Cardiac fibroblast (primary cell): Measurements from ENCODE around the gene STARD3.
A peak's percentile ranks its signal among the peaks of the same experiment; 100 is the strongest.
"Not testable (repeated sequence)": the region's sequence is repeated elsewhere in the genome, so short reads cannot be mapped to it uniquely, and the experiment has no call there.

ENCODE experiments used
- DNase-seq, 2 donors: peaks; one replicate each; pipeline versions ENCODE4 v3.0.0 to v3.0.0-alpha.2; 2010; ENCODE audit warnings: low read depth in 2 of 2
- H3K4me3 ChIP-seq, 2 donors: replicated peaks in 1 of 2; 1 replicate in 1 of 2; 2 replicates in 1 of 2; pipeline ENCODE4 v1.5.1; 2011; ENCODE audit warnings: low read depth in 2 of 2, low read length in 2 of 2, mild to moderate bottlenecking in 2 of 2, moderate library complexity in 1 of 2
- CTCF ChIP-seq: IDR thresholded peaks from one replicate; pipeline ENCODE4 v1.5.1; 2011; ENCODE audit warnings: low read depth, mild to moderate bottlenecking, low read length, inconsistent platforms

The STARD3 gene

GRCh38 chr17:39696731-39697130, 59.8 kb downstream of the STARD3 start:
- H3K4me3 ChIP-seq: no peak overlapping the region
- TF ChIP-seq CTCF: no peak
- no peak for DNase-seq

- no peak overlapping the region for H3K4me3 ChIP-seq
- TF ChIP-seq CTCF: no peak
- no peak for DNase-seq
These were observed 61.0 kb downstream of the STARD3 start for GRCh38 chr17:39697961-39698360.

- H3K4me3 ChIP-seq: peak overlapping the region; percentile 71 to 85
- not testable (repeated sequence) for DNase-seq
These were observed 62.3 kb downstream of the STARD3 start for GRCh38 chr17:39699157-39699817.

GRCh38 chr17:39699818-39700147, 62.8 kb downstream of the STARD3 start, which contains the start of gene ERBB2:
ERBB2 (plus strand) TSS chr17:39700064; CDS start chr17:39700239, 175 bp downstream.
- peak; percentile 79 to 85 for DNase-seq
- peak within 1 kb of the TSS; percentile 71 to 85 for H3K4me3 ChIP-seq
- no peak for TF ChIP-seq CTCF

- peak; percentile 29 to 30 for DNase-seq
- TF ChIP-seq CTCF: no peak
- H3K4me3 ChIP-seq: peak overlapping the region; percentile 71 to 85
These were observed 63.4 kb downstream of the STARD3 start for GRCh38 chr17:39700148-39700987.

- no peak for DNase-seq
- peak overlapping the region; percentile 71 to 85 for H3K4me3 ChIP-seq
- no peak for TF ChIP-seq CTCF
These were observed 64.3 kb downstream of the STARD3 start for GRCh38 chr17:39701012-39701783.
